ENCODE results near the gene GPR22.
A peak's percentile ranks its signal among the peaks of the same experiment; 100 is the strongest.

The GPR22 gene

DNA sequence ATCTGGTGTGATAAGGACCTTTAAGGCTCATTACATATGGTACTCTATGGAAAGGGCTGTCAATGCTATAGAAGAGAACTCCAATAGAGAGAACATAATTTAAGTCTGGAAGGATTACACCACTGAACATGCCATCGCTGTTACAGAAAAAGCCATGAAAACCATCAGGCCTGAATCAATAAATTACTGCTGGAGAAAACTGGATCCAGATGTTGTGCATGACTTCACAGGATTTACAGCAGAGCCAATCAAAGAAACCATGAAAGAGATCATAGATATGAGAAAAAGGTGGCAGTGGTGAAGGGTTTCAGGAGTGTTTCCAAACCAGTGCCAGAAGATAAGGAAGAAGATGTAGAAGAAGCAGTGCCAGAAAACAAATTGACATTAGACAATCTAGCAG, 18.9 kb upstream of the GPR22 start:
- H3K27ac ChIP-seq (ENCODE audit: low read depth, low read length) = no peak overlapping the region
- no peaks in the 10 kb centered on the region for H3K27me3 ChIP-seq (ENCODE audit: control insufficient read depth, insufficient read depth, low read length)
- no peaks in the 10 kb centered on the region for H3K4me1 ChIP-seq (ENCODE audit: control insufficient read depth, insufficient read depth, low read length)

GRCh38 chr7:107453388-107453787, 16.5 kb upstream of the GPR22 start:
- Histone ChIP-seq H3K27ac (ENCODE audit: low read depth, low read length) (no peak overlapping the region), H3K4me3 (ENCODE audit: low read depth, low read length) (no peak overlapping the region), H3K9me3 (ENCODE audit: control insufficient read depth, insufficient read depth, low read length) (no peaks in the 10 kb centered on the region), H3K4me1 (ENCODE audit: control insufficient read depth, insufficient read depth, low read length) (no peaks in the 10 kb centered on the region), H3K27me3 (ENCODE audit: control insufficient read depth, insufficient read depth, low read length) (no peaks in the 10 kb centered on the region), H3K36me3 (ENCODE audit: control insufficient read depth, insufficient read depth, low read length) (peaks cover 5% of the 10 kb centered on the region; the same call in 1 of the 2 replicates), H3K9ac (ENCODE audit: low read depth, low read length) (no peak overlapping the region)

More for the DNA sequence above, 18.9 kb upstream of the GPR22 start:
- Histone ChIP-seq H3K9me3 (ENCODE audit: control insufficient read depth, insufficient read depth, low read length) (no peaks in the 10 kb centered on the region), H3K4me3 (ENCODE audit: low read depth, low read length) (no peak overlapping the region), H3K9ac (ENCODE audit: low read depth, low read length) (no peak overlapping the region), H3K36me3 (ENCODE audit: control insufficient read depth, insufficient read depth, low read length) (peaks cover 4% of the 10 kb centered on the region; the same call in 1 of the 2 replicates)

- H3K4me1 ChIP-seq (ENCODE audit: control insufficient read depth, insufficient read depth, low read length) = peaks cover 15% of the 10 kb centered on the region
- no peaks in the 10 kb centered on the region for H3K9me3 ChIP-seq (ENCODE audit: control insufficient read depth, insufficient read depth, low read length)
- peaks cover 4% of the 10 kb centered on the region; the same call in 1 of the 2 replicates for H3K36me3 ChIP-seq (ENCODE audit: control insufficient read depth, insufficient read depth, low read length)
- H3K27ac ChIP-seq (ENCODE audit: low read depth, low read length) = no peak overlapping the region
- no peak overlapping the region for H3K9ac ChIP-seq (ENCODE audit: low read depth, low read length)
- no peaks in the 10 kb centered on the region for H3K27me3 ChIP-seq (ENCODE audit: control insufficient read depth, insufficient read depth, low read length)
- no peak overlapping the region for H3K4me3 ChIP-seq (ENCODE audit: low read depth, low read length)
Measured at GRCh38 chr7:107461938-107462533, 7.8 kb upstream of the GPR22 start.

- Histone ChIP-seq H3K9me3 (ENCODE audit: control insufficient read depth, insufficient read depth, low read length) (no peaks in the 10 kb centered on the region), H3K27ac (ENCODE audit: low read depth, low read length) (peak overlapping the region; percentile 67)
Measured at GRCh38 chr7:107463139-107464078, 6.4 kb upstream of the GPR22 start.

GRCh38 chr7:107464666-107465226, 5.1 kb upstream of the GPR22 start:
- no peaks in the 10 kb centered on the region for H3K27me3 ChIP-seq (ENCODE audit: control insufficient read depth, insufficient read depth, low read length)
- H3K36me3 ChIP-seq (ENCODE audit: control insufficient read depth, insufficient read depth, low read length) = no peaks in the 10 kb centered on the region
- H3K4me1 ChIP-seq (ENCODE audit: control insufficient read depth, insufficient read depth, low read length) = peaks cover 27% of the 10 kb centered on the region
- H3K9ac ChIP-seq (ENCODE audit: low read depth, low read length) = no peak overlapping the region
- no peaks in the 10 kb centered on the region for H3K9me3 ChIP-seq (ENCODE audit: control insufficient read depth, insufficient read depth, low read length)
- no peak overlapping the region for H3K27ac ChIP-seq (ENCODE audit: low read depth, low read length)
- no peak overlapping the region for H3K4me3 ChIP-seq (ENCODE audit: low read depth, low read length)

More at GRCh38 chr7:107463139-107464078, 6.4 kb upstream of the GPR22 start:
- Histone ChIP-seq H3K36me3 (ENCODE audit: control insufficient read depth, insufficient read depth, low read length) (peaks cover 2% of the 10 kb centered on the region; the same call in 1 of the 2 replicates), H3K9ac (ENCODE audit: low read depth, low read length) (no peak overlapping the region), H3K27me3 (ENCODE audit: control insufficient read depth, insufficient read depth, low read length) (no peaks in the 10 kb centered on the region), H3K4me3 (ENCODE audit: low read depth, low read length) (no peak overlapping the region), H3K4me1 (ENCODE audit: control insufficient read depth, insufficient read depth, low read length) (peaks cover 22% of the 10 kb centered on the region)

- H3K27me3 ChIP-seq (ENCODE audit: control insufficient read depth, insufficient read depth, low read length) = no peaks in the 10 kb centered on the region
- no peak overlapping the region for H3K9ac ChIP-seq (ENCODE audit: low read depth, low read length)
- no peak overlapping the region for H3K27ac ChIP-seq (ENCODE audit: low read depth, low read length)
- peaks cover 32% of the 10 kb centered on the region for H3K4me1 ChIP-seq (ENCODE audit: control insufficient read depth, insufficient read depth, low read length)
- H3K9me3 ChIP-seq (ENCODE audit: control insufficient read depth, insufficient read depth, low read length) = no peaks in the 10 kb centered on the region
- no peaks in the 10 kb centered on the region for H3K36me3 ChIP-seq (ENCODE audit: control insufficient read depth, insufficient read depth, low read length)
- H3K4me3 ChIP-seq (ENCODE audit: low read depth, low read length) = no peak overlapping the region
Measured at GRCh38 chr7:107467972-107468371, 1.9 kb upstream of the GPR22 start.

GRCh38 chr7:107468824-107469223, 1.0 kb upstream of the GPR22 start:
- H3K9ac ChIP-seq (ENCODE audit: low read depth, low read length) = no peak overlapping the region

GRCh38 chr7:107471292-107472070, 1.6 kb downstream of the GPR22 start:
- Histone ChIP-seq H3K4me3 (ENCODE audit: low read depth, low read length) (no peak overlapping the region), H3K27ac (ENCODE audit: low read depth, low read length) (no peak overlapping the region), H3K4me1 (ENCODE audit: control insufficient read depth, insufficient read depth, low read length) (peaks cover 17% of the 10 kb centered on the region; the same call in 1 of the 2 replicates), H3K36me3 (ENCODE audit: control insufficient read depth, insufficient read depth, low read length) (no peaks in the 10 kb centered on the region), H3K27me3 (ENCODE audit: control insufficient read depth, insufficient read depth, low read length) (no peaks in the 10 kb centered on the region), H3K9me3 (ENCODE audit: control insufficient read depth, insufficient read depth, low read length) (no peaks in the 10 kb centered on the region), H3K9ac (ENCODE audit: low read depth, low read length) (no peak overlapping the region)

More at GRCh38 chr7:107468824-107469223, 1.0 kb upstream of the GPR22 start:
- no peaks in the 10 kb centered on the region for H3K36me3 ChIP-seq (ENCODE audit: control insufficient read depth, insufficient read depth, low read length)
- H3K4me3 ChIP-seq (ENCODE audit: low read depth, low read length) = no peak overlapping the region
- H3K9me3 ChIP-seq (ENCODE audit: control insufficient read depth, insufficient read depth, low read length) = no peaks in the 10 kb centered on the region
- peaks cover 26% of the 10 kb centered on the region for H3K4me1 ChIP-seq (ENCODE audit: control insufficient read depth, insufficient read depth, low read length)
- no peak overlapping the region for H3K27ac ChIP-seq (ENCODE audit: low read depth, low read length)
- no peaks in the 10 kb centered on the region for H3K27me3 ChIP-seq (ENCODE audit: control insufficient read depth, insufficient read depth, low read length)

DNA sequence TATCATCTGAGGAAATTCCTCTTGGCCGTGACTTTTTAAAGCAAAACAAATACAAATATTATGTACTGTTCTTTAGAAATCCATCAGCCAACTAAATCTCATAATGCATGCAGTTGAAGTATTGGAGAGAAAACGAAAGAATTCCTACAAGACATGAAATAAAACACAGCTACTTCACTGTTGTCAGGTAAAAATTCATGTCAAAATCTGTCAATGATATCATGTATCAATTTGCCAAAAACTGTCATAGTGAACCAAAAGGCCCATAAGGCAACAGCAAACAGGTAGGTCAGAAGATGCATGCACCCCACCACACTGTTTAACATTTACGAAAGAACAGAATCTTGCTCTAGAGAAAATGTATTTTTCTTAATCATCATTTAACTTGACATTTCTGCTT, 2.3 kb downstream of the GPR22 start:
- Histone ChIP-seq H3K27me3 (ENCODE audit: control insufficient read depth, insufficient read depth, low read length) (no peaks in the 10 kb centered on the region), H3K9ac (ENCODE audit: low read depth, low read length) (no peak overlapping the region), H3K4me1 (ENCODE audit: control insufficient read depth, insufficient read depth, low read length) (peaks cover 17% of the 10 kb centered on the region; the same call in 1 of the 2 replicates), H3K4me3 (ENCODE audit: low read depth, low read length) (no peak overlapping the region), H3K27ac (ENCODE audit: low read depth, low read length) (no peak overlapping the region), H3K9me3 (ENCODE audit: control insufficient read depth, insufficient read depth, low read length) (no peaks in the 10 kb centered on the region), H3K36me3 (ENCODE audit: control insufficient read depth, insufficient read depth, low read length) (no peaks in the 10 kb centered on the region)

DNA sequence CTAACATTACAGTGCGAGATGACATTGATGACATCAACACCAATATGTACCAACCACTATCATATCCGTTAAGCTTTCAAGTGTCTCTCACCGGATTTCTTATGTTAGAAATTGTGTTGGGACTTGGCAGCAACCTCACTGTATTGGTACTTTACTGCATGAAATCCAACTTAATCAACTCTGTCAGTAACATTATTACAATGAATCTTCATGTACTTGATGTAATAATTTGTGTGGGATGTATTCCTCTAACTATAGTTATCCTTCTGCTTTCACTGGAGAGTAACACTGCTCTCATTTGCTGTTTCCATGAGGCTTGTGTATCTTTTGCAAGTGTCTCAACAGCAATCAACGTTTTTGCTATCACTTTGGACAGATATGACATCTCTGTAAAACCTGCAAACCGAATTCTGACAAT, 4.3 kb downstream of the GPR22 start:
- H3K9ac ChIP-seq (ENCODE audit: low read depth, low read length) = no peak overlapping the region
- no peak overlapping the region for H3K4me3 ChIP-seq (ENCODE audit: low read depth, low read length)
- no peaks in the 10 kb centered on the region for H3K9me3 ChIP-seq (ENCODE audit: control insufficient read depth, insufficient read depth, low read length)
- no peaks in the 10 kb centered on the region for H3K27me3 ChIP-seq (ENCODE audit: control insufficient read depth, insufficient read depth, low read length)
- H3K4me1 ChIP-seq (ENCODE audit: control insufficient read depth, insufficient read depth, low read length) = peaks cover 8% of the 10 kb centered on the region; the same call in 1 of the 2 replicates
- no peaks in the 10 kb centered on the region for H3K36me3 ChIP-seq (ENCODE audit: control insufficient read depth, insufficient read depth, low read length)
- H3K27ac ChIP-seq (ENCODE audit: low read depth, low read length) = no peak overlapping the region

All from HUES48 (cell line).